HG02588 (cell line): ENCODE measurements around the gene NCAPG2.

Source experiments
- ATAC-seq: cut with Tn5 transposase; IDR thresholded peaks from one replicate; pipeline ENCODE4 v1.9.1; 2021; ENCODE audit warnings: mild to moderate bottlenecking, moderate library complexity; ENCODE audit not compliant: unreplicated experiment

NCAPG2 gene

GRCh38 chr7:158606129-158606528 is 98.5 kb downstream of the NCAPG2 start:
- no peak for ATAC-seq

- no peak for ATAC-seq
Observed at GRCh38 chr7:158603773-158604755, 100.5 kb downstream of the NCAPG2 start.

- ATAC-seq = no peak
Observed at GRCh38 chr7:158602905-158603772, 101.5 kb downstream of the NCAPG2 start.

- no peak for ATAC-seq
Observed at GRCh38 chr7:158602041-158602440, 102.6 kb downstream of the NCAPG2 start.

- ATAC-seq = no peak
Observed at GRCh38 chr7:158601090-158601489, 103.5 kb downstream of the NCAPG2 start.

GRCh38 chr7:158596745-158597144 is 107.9 kb downstream of the NCAPG2 start:
- ATAC-seq = no peak

GRCh38 chr7:158596309-158596708 is 108.3 kb downstream of the NCAPG2 start:
- no peak for ATAC-seq

GRCh38 chr7:158595068-158595467 is 109.5 kb downstream of the NCAPG2 start:
- no peak for ATAC-seq

- no peak for ATAC-seq
Observed at GRCh38 chr7:158592541-158592940, 112.1 kb downstream of the NCAPG2 start.

GRCh38 chr7:158591944-158592343 is 112.7 kb downstream of the NCAPG2 start:
- ATAC-seq = no peak

GRCh38 chr7:158590181-158590530 is 114.4 kb downstream of the NCAPG2 start:
- ATAC-seq = no peak

- ATAC-seq = no peak
Observed at GRCh38 chr7:158589653-158590052, 115.0 kb downstream of the NCAPG2 start.

- ATAC-seq = no peak
Observed at GRCh38 chr7:158588878-158589442, 115.6 kb downstream of the NCAPG2 start.

GRCh38 chr7:158588085-158588877 is 116.3 kb downstream of the NCAPG2 start:
- peak; percentile 22 for ATAC-seq

- peak; percentile 54 for ATAC-seq
Observed at GRCh38 chr7:158587162-158588084, 117.2 kb downstream of the NCAPG2 start, which contains the start of gene PTPRN2. Gene PTPRN2 (minus strand): TSS chr7:158587823.

- no peak for ATAC-seq
Observed at GRCh38 chr7:158586499-158587161, 118.0 kb downstream of the NCAPG2 start.

GRCh38 chr7:158585721-158586498 is 118.7 kb downstream of the NCAPG2 start:
- no peak for ATAC-seq

- ATAC-seq = no peak
Observed at GRCh38 chr7:158584407-158584806, 120.2 kb downstream of the NCAPG2 start.
